Iris pigment epithelial cell (primary cell): ENCODE results near the gene MLST8.
A peak's percentile ranks its signal among the peaks of the same experiment; 100 is the strongest.
"Not testable (repeated sequence)": the region's sequence is repeated elsewhere in the genome, so short reads cannot be mapped to it uniquely, and the experiment has no call there.

Source experiments
- DNase-seq: peaks from one replicate; pipeline ENCODE4 v3.0.0-alpha.2; 2011; ENCODE audit warnings: low read depth

Gene MLST8

GRCh38 chr16:2246301-2246885 is 41.1 kb downstream of the MLST8 start:
- no peak for DNase-seq

- DNase-seq = peak; percentile 43
These were observed 45.5 kb downstream of the MLST8 start for GRCh38 chr16:2250652-2251295.

GRCh38 chr16:2251296-2252111 is 46.2 kb downstream of the MLST8 start, which contains the start of gene ECI1:
TSS of gene ECI1 (minus strand) at chr16:2251587. CDS start at chr16:2251566, 21 bp downstream.
- DNase-seq = peak; percentile 94

GRCh38 chr16:2252806-2253148 is 47.5 kb downstream of the MLST8 start:
- DNase-seq = no peak

GRCh38 chr16:2253293-2253692 is 48.0 kb downstream of the MLST8 start:
- no peak for DNase-seq

GRCh38 chr16:2256531-2257140 is 51.4 kb downstream of the MLST8 start:
- no peak for DNase-seq

- no peak for DNase-seq
These were observed 52.5 kb downstream of the MLST8 start for GRCh38 chr16:2257726-2258125.

- DNase-seq = not testable (repeated sequence)
These were observed 53.3 kb downstream of the MLST8 start for GRCh38 chr16:2258530-2258929.
